H9 (cell line): ENCODE data around the gene KDM4C. TPM values are rescaled to one million over a fixed set of nuclear protein-coding genes. Genes with fewer than 3 reads are reported as not detected.
"Not testable (repeated sequence)": the region's sequence is repeated elsewhere in the genome, so short reads cannot be mapped to it uniquely, and the experiment has no call there.

Source experiments
- DNase-seq: peaks from one replicate; pipeline ENCODE4 v3.0.0-alpha.2; 2017
- H2AFZ ChIP-seq: one replicate; pipeline ENCODE4 v1.6.1; 2013; ENCODE audit warnings: mild to moderate bottlenecking, low read length, control low read depth, moderate library complexity
- H2AK5ac ChIP-seq: 2 replicates; pipeline ENCODE4 v1.6.1; 2013; ENCODE audit warnings: low read length, control low read depth, mixed read lengths; ENCODE audit not compliant: insufficient read length
- H2BK120ac ChIP-seq: one replicate; pipeline ENCODE4 v1.6.1; 2013; ENCODE audit warnings: low read depth, mild to moderate bottlenecking, low read length, control low read depth, inconsistent platforms; ENCODE audit not compliant: poor library complexity, severe bottlenecking
- H2BK12ac ChIP-seq: 2 replicates; pipeline ENCODE4 v1.6.1; 2013; ENCODE audit warnings: low read length, control low read depth, mixed read lengths, low read depth; ENCODE audit not compliant: insufficient read length
- H2BK15ac ChIP-seq: 2 replicates; pipeline ENCODE4 v1.6.1; 2013; ENCODE audit warnings: low read depth, low read length, control low read depth
- H2BK20ac ChIP-seq: one replicate; pipeline ENCODE4 v1.6.1; 2013; ENCODE audit warnings: low read depth, mild to moderate bottlenecking, low read length, control low read depth, inconsistent platforms; ENCODE audit not compliant: poor library complexity, severe bottlenecking
- H2BK5ac ChIP-seq: 2 replicates; pipeline ENCODE4 v1.6.1; 2013; ENCODE audit warnings: low read length, control low read depth, mixed read lengths; ENCODE audit not compliant: insufficient read length
- H3K14ac ChIP-seq: 2 replicates; pipeline ENCODE4 v1.6.1; 2013; ENCODE audit warnings: low read length, control low read depth; ENCODE audit not compliant: insufficient read depth
- H3K18ac ChIP-seq: 2 replicates; pipeline ENCODE4 v1.6.1; 2013; ENCODE audit warnings: low read depth, mild to moderate bottlenecking, mixed read lengths, low read length, control low read depth; ENCODE audit not compliant: insufficient read length
- H3K23ac ChIP-seq: 2 replicates; pipeline ENCODE4 v1.6.1; 2013; ENCODE audit warnings: low read length, control low read depth, mixed read lengths, low read depth; ENCODE audit not compliant: insufficient read length
- H3K23me2 ChIP-seq: 2 replicates; pipeline ENCODE4 v1.6.1; 2013; ENCODE audit warnings: low read depth, mild to moderate bottlenecking, mixed read lengths, low read length, control low read depth; ENCODE audit not compliant: insufficient read length, poor library complexity, severe bottlenecking
- H3K27ac ChIP-seq: 2 replicates; pipeline ENCODE4 v1.5.1; 2013; ENCODE audit warnings: low read length, control low read depth, mixed read lengths, low read depth; ENCODE audit not compliant: insufficient read length
- H3K27me3 ChIP-seq: 2 replicates; pipeline ENCODE4 v1.6.1; 2013; ENCODE audit warnings: low read length, control low read depth, inconsistent platforms; ENCODE audit not compliant: insufficient read depth
- H3K4ac ChIP-seq: 2 replicates; pipeline ENCODE4 v1.6.1; 2013; ENCODE audit warnings: low read depth, mild to moderate bottlenecking, control low read depth, inconsistent platforms, low read length, moderate library complexity
- H3K4me1 ChIP-seq: 2 replicates; pipeline ENCODE4 v1.6.1; 2013; ENCODE audit warnings: low read length, control low read depth, inconsistent platforms; ENCODE audit not compliant: insufficient read depth
- H3K4me2 ChIP-seq: 2 replicates; pipeline ENCODE4 v1.6.1; 2013; ENCODE audit warnings: low read length, control low read depth, mixed read lengths; ENCODE audit not compliant: insufficient read length, insufficient read depth
- H3K56ac ChIP-seq: 2 replicates; pipeline ENCODE4 v1.6.1; 2013; ENCODE audit warnings: low read depth, mild to moderate bottlenecking, mixed read lengths, low read length, control low read depth; ENCODE audit not compliant: insufficient read length
- H3K79me1 ChIP-seq: 2 replicates; pipeline ENCODE4 v1.6.1; 2013; ENCODE audit warnings: low read depth, mild to moderate bottlenecking, moderate library complexity, low read length, control low read depth, inconsistent platforms; ENCODE audit not compliant: insufficient read depth, poor library complexity, severe bottlenecking
- H3K79me2 ChIP-seq: 2 replicates; pipeline ENCODE4 v1.6.1; 2013; ENCODE audit warnings: low read length, control low read depth, inconsistent platforms; ENCODE audit not compliant: insufficient read depth
- H3K9ac ChIP-seq: 2 replicates; pipeline ENCODE4 v1.6.1; 2013; ENCODE audit warnings: low read length, control low read depth, mixed read lengths; ENCODE audit not compliant: insufficient read length; ENCODE audit errors: extremely low read depth
- H3K9me3 ChIP-seq: one replicate; pipeline ENCODE4 v1.6.1; 2013; ENCODE audit warnings: low read depth, low read length, inconsistent platforms; ENCODE audit not compliant: control insufficient read depth
- H3T11ph ChIP-seq: one replicate; pipeline ENCODE4 v1.6.1; 2013; ENCODE audit warnings: mild to moderate bottlenecking, low read length, control low read depth, inconsistent platforms
- H4K20me1 ChIP-seq: one replicate; pipeline ENCODE4 v1.6.1; 2013; ENCODE audit not compliant: control insufficient read depth, insufficient read length, insufficient read depth
- H4K5ac ChIP-seq: 2 replicates; pipeline ENCODE4 v1.6.1; 2013; ENCODE audit warnings: low read depth, mild to moderate bottlenecking, mixed read lengths, low read length, control low read depth; ENCODE audit not compliant: insufficient read length
- H4K8ac ChIP-seq: replicated peaks from 2 replicates; pipeline ENCODE4 v1.6.1; 2013; ENCODE audit warnings: low read length, control low read depth, mixed read lengths, low read depth; ENCODE audit not compliant: insufficient read length
- H4K91ac ChIP-seq: 2 replicates; pipeline ENCODE4 v1.6.1; 2013; ENCODE audit warnings: low read depth, mild to moderate bottlenecking, moderate library complexity, mixed read lengths, low read length, control low read depth; ENCODE audit not compliant: insufficient read length
- H3K27ac Mint-ChIP-seq, 3 experiments: 2 replicates in 2 of 3; 3 replicates in 1 of 3; pipeline ENCODE4 v1.8.0; 2020 to 2021; ENCODE audit warnings: mixed read lengths in 3 of 3, mild to moderate bottlenecking in 1 of 3, moderate library complexity in 1 of 3
- H3K27me3 Mint-ChIP-seq: 2 replicates; pipeline ENCODE4 v1.8.0; 2021; ENCODE audit warnings: low read depth, mild to moderate bottlenecking, moderate library complexity, mixed read lengths
- H3K36me3 Mint-ChIP-seq, 3 experiments: 2 replicates in 2 of 3; 3 replicates in 1 of 3; pipeline ENCODE4 v1.8.0; 2020 to 2021; ENCODE audit warnings: low read depth in 3 of 3, mixed read lengths in 3 of 3; ENCODE audit not compliant: insufficient read depth in 1 of 3
- H3K4me1 Mint-ChIP-seq, 2 experiments: 2 replicates each; pipeline ENCODE4 v1.8.0; 2020; ENCODE audit warnings: mixed read lengths in 2 of 2
- H3K4me3 Mint-ChIP-seq, 2 experiments: 2 replicates in 1 of 2; 3 replicates in 1 of 2; pipeline ENCODE4 v1.8.0; 2020 to 2021; ENCODE audit warnings: mild to moderate bottlenecking in 2 of 2, mixed read lengths in 2 of 2, moderate library complexity in 1 of 2
- H3K9me3 Mint-ChIP-seq, 2 experiments: 2 replicates in 1 of 2; 3 replicates in 1 of 2; pipeline ENCODE4 v1.8.0; 2020; ENCODE audit warnings: mild to moderate bottlenecking in 2 of 2, mixed read lengths in 2 of 2, moderate library complexity in 1 of 2
- WGBS: extraction: QIAGEN DNeasy Blood & Tissue Kit; methylation state at CpG from one replicate; pipeline ENCODE4 v1.1.7; 2013; ENCODE audit warnings: missing lambda C conversion rate, low lambda C conversion rate, mixed read lengths; ENCODE audit not compliant: insufficient read length; ENCODE audit errors: extremely low coverage; 5-methylcytosine and 5-hydroxymethylcytosine counted together
- total RNA-seq: library from RNA; stranded (reverse); gene quantifications from 2 replicates; pipeline ENCODE4 v1.2.1, GENCODE V29; 2021

The KDM4C gene
- total RNA-seq, 1 experiment from 2014 or later = 24.0 TPM

- H3K27ac Mint-ChIP-seq, H3K23me2 ChIP-seq, H2BK12ac ChIP-seq, H3K4me2 ChIP-seq, H3K27ac ChIP-seq, H4K8ac ChIP-seq, H3K9me3 Mint-ChIP-seq, H2BK120ac ChIP-seq, H4K5ac ChIP-seq, H3K18ac ChIP-seq, H3K14ac ChIP-seq, H3K4ac ChIP-seq, H3K23ac ChIP-seq, H2BK20ac ChIP-seq, H3T11ph ChIP-seq, H2BK5ac ChIP-seq, H3K79me1 ChIP-seq, H3K4me3 Mint-ChIP-seq, H2AFZ ChIP-seq, H3K36me3 Mint-ChIP-seq, H4K20me1 ChIP-seq, H3K79me2 ChIP-seq, H2AK5ac ChIP-seq, H3K27me3 Mint-ChIP-seq, H4K91ac ChIP-seq, H3K9me3 ChIP-seq, DNase-seq, H3K4me1 ChIP-seq, H3K27me3 ChIP-seq, H2BK15ac ChIP-seq, H3K56ac ChIP-seq, H3K9ac ChIP-seq: not testable (repeated sequence)
- no CpG with 5 or more reads among the region's 10 CpGs for WGBS
- peaks cover 6 to 14% of the 10 kb centered on the region in 2 experiments for H3K4me1 Mint-ChIP-seq
Observed at GRCh38 chr9:6754861-6755260, 2.9 kb upstream of the KDM4C start.
